NOMO-1 (cell line): ENCODE measurements around the gene CYB5RL.
"Not testable (repeated sequence)": the region's sequence is repeated elsewhere in the genome, so short reads cannot be mapped to it uniquely, and the experiment has no call there.

ENCODE experiments used
- DNase-seq, 2 experiments: peaks; one replicate each; lab custom pipeline; 2025; ENCODE audit not compliant: unreplicated experiment in 2 of 2; lab: John Stamatoyannopoulos, UW

CYB5RL gene

DNA sequence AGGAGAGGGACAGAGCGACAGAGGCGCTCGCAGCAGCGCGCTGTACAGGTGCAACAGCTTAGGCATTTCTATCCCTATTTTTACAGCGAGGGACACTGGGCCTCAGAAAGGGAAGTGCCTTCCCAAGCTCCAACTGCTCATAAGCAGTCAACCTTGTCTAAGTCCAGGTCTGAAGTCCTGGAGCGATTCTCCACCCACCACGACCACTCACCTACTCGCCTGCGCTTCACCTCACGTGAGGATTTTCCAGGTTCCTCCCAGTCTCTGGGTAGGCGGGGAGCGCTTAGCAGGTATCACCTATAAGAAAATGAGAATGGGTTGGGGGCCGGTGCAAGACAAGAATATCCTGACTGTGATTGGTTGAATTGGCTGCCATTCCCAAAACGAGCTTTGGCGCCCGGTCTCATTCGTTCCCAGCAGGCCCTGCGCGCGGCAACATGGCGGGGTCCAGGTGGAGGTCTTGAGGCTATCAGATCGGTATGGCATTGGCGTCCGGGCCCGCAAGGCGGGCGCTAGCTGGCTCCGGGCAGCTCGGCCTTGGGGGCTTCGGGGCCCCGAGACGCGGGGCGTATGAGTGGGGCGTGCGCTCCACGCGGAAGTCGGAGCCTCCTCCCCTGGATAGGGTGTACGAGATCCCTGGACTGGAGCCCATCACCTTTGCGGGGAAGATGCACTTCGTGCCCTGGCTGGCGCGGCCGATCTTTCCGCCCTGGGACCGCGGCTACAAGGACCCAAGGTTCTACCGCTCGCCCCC lies at the start of gene CYB5RL, which contains the start of gene MRPL37:
Gene CYB5RL, minus strand, starts transcription at position 266 of the 754 bp plus-strand sequence. CDS start 4,414 bp downstream, outside the sequence.
Gene MRPL37, plus strand, starts transcription at position 403 of the 754 bp plus-strand sequence. Its CDS starts 77 bp downstream, at position 480.
- peak; percentile 96 to 99 for DNase-seq

GRCh38 chr1:54248966-54249365 lies 49.1 kb upstream of the CYB5RL start:
- DNase-seq, result no peak

DNA sequence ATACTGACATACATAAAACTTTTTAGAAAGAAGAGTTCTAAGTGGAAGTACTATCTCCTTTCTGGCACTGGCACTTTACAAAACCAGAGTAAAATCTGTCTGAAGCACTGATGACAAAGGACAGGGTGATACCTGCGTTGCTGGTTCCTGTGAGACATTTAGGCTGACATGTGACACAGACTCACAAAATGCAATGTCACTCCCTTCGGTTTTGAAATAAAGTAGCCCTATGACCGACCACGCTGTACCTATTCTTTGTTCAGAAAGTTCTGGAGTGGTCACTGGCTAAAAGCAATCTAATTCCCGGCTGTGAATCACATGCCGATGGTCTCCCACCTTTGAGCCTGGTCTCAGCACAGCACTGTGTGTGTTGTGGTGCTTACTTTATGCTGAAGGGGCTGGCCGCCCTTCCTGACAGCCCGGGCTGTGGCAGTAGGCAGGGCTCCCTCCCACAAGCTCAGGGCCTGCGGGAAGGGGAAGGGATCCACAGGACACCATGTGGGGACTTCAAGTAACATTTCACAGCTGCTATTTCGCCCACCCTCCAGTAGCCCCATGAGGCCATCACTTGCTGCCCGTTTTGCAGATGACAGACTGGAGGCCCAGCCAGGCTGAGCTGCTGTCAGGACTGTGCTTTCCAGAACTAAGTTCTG lies 48.2 kb upstream of the CYB5RL start:
- no peak for DNase-seq

GRCh38 chr1:54246116-54246721 lies 46.4 kb upstream of the CYB5RL start:
- no peak for DNase-seq

DNA sequence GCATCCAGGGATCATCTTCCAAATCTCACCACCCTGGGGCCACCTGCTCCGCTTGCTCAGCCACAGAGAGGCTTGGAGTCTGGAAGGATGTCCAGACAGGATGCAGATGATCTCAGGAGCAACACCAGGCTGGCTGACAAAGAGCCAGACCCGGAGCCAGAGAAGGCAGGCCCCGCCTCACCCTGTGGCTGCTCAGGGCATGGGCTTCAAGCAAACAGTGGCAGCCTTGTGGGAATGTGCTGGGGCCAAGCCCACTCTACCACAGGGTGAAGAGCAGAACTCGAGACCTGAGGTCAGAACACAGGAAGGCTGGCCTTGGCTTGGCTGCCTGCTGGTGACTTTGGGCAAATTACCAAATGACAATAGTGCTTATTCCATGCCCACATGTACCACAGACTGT lies 45.7 kb upstream of the CYB5RL start:
- DNase-seq, result no peak

- DNase-seq, result no peak
These were observed 44.8 kb upstream of the CYB5RL start for GRCh38 chr1:54244655-54245054.

GRCh38 chr1:54243022-54243421 lies 43.2 kb upstream of the CYB5RL start:
- no peak for DNase-seq

- no peak for DNase-seq
These were observed 41.5 kb upstream of the CYB5RL start for GRCh38 chr1:54241364-54241763.

DNA sequence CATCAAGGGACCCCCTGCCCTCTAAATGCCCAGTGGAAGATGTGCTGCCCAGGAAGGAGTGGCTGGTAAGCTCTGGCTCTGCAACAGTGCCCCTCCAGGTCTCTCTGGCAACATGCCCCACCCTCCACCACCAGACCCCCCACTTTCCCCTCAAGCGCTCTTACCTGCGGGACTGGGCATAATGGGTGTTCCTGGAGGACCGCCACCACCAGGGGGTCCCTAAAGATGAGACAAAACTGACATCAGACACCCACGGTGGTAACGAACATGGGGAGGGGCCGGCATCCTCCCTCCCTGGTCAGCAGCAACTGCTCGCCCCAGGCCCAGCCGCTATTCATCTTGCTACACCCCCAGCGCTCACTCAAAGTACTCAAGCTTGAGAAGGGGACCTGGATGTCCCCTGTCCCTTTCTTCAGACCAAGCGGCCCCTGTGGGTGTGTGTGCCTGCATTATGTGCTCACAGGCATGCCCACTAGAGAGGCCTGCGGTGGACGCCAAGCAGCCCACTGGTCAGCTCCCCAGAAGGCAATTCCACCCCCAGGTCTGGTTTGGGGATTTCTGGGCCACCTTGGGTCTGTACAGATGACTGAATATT lies 41.0 kb upstream of the CYB5RL start:
- DNase-seq, result no peak

DNA sequence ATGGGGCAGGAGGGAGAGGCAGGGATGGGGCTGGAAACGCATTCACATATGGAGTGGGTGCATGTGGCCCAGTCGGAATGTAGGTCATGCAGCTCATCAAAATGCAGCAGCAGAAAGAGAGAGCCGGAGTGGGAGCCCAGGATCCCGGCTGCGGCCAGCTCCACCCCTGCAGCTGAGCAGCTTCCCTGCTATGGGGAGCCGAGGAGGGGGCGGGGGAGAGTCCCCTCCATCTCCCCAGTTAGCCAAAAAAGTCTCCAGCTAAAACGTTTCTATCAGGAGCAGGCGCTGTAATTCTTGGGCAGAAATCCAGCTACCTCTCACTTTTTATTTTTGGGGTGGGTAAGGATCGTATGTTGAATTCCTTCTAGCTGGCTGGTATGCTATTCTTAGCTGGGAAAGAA lies 39.8 kb upstream of the CYB5RL start:
- no peak for DNase-seq

- DNase-seq, result no peak
These were observed 39.2 kb upstream of the CYB5RL start for GRCh38 chr1:54239035-54239383.

- peak; percentile 78 to 92 for DNase-seq
These were observed 38.7 kb upstream of the CYB5RL start for GRCh38 chr1:54238353-54239034.

DNA sequence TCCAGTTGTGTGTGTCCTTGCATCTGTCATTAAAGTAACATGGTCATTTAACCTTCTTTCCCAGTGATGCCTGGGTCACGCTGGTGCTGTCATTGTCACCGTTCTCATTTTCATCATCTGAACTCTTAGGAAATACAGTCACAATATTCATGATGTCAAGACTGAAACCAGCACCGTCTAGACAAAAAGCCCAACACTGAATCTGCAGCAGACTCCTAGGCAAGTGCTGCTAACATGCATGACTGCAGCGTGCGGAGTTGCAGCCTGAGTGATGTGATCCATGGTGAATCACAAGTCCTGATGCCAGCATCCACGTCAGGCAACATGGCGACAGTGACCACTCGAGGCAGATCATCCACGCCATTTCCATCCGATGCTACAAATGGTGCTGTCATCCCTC lies 37.8 kb upstream of the CYB5RL start:
- no peak for DNase-seq

GRCh38 chr1:54234284-54234683 lies 34.5 kb upstream of the CYB5RL start:
- no peak for DNase-seq

DNA sequence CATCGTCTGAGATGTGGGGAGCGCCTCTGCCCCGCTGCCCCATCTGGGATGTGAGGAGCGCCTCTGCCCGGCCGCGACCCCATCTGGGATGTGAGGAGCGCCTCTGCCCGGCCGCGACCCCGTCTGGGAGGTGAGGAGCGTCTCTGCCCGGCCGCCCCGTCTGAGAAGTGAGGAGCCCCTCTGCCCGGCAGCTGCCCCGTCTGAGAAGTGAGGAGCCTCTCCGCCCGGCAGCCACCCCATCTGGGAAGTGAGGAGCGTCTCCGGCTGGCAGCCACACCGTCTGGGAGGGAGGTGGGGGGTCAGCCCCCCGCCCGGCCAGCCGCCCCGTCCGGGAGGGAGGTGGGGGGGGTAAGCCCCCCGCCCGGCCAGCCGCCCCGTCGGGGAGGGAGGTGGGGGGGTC lies 33.4 kb upstream of the CYB5RL start:
- DNase-seq, result not testable (repeated sequence)

GRCh38 chr1:54230507-54231339 lies 30.9 kb upstream of the CYB5RL start:
- peak; percentile 56 to 66 for DNase-seq

- DNase-seq, result no peak
These were observed 29.6 kb upstream of the CYB5RL start for GRCh38 chr1:54229281-54229891.

DNA sequence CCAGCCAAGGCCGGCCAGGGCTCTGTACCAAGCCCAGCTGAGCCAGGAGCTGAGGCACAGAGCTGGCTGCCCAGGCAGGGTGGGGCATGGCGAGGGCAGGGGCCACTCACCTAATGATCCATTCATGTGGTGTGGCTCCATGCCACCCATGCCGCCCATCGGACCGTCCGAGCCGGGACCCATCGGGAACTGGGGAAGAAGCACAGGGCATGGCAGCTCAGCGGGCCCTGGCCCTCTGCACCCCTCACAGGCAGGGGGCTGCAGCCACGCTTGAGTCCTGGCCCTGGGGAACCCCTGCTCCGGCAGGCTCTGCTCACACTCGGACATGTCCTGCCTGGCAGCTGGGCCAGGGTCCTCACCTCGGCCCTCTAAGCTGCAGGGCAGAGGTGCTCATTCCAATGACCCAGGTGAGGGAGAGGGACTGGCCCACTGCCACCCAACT lies 28.8 kb upstream of the CYB5RL start:
- no peak for DNase-seq

GRCh38 chr1:54227891-54228310 lies 28.1 kb upstream of the CYB5RL start:
- peak; percentile 25 for DNase-seq
